WTC11 (cell line): ENCODE data around the gene TMEM151B.

Experiments
- ATF6 ChIP-seq: sonication (generic); formaldehyde crosslinking; IDR thresholded peaks from 2 replicates; pipeline ENCODE4 v1.8.1; 2023; ENCODE audit warnings: mild to moderate bottlenecking, missing genetic modification reagents
- TF ChIP-seq, protein P1 (sequence below): fragments of 200-600 bp; IDR thresholded peaks from 2 replicates; pipeline ENCODE4 v1.8.0; 2022; ENCODE audit warnings: antibody characterized with exemption
- TF ChIP-seq, protein P2 (sequence below): sonication (generic); formaldehyde crosslinking; IDR thresholded peaks from 2 replicates; pipeline ENCODE4 v1.8.0; 2022; ENCODE audit warnings: mild to moderate bottlenecking, missing genetic modification reagents

DNA sequence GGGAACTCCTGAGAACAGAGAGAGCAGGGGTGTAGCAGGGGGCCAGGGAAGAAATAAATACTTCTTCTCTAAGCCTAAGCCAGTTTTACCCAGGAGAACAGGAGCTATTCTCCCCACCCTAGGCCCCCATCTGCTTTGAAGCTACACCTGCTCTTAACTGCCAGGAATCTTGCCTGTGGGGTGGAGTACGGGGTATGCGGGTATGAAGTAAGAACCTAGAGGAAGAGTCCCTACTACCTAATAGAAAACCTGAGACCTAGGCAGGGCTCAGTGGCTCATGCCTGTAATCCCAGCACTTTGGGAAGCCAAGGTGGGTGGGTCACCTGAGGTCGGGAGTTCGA is 45.3 kb upstream of the TMEM151B start:
- TF ChIP-seq, protein P1, sequence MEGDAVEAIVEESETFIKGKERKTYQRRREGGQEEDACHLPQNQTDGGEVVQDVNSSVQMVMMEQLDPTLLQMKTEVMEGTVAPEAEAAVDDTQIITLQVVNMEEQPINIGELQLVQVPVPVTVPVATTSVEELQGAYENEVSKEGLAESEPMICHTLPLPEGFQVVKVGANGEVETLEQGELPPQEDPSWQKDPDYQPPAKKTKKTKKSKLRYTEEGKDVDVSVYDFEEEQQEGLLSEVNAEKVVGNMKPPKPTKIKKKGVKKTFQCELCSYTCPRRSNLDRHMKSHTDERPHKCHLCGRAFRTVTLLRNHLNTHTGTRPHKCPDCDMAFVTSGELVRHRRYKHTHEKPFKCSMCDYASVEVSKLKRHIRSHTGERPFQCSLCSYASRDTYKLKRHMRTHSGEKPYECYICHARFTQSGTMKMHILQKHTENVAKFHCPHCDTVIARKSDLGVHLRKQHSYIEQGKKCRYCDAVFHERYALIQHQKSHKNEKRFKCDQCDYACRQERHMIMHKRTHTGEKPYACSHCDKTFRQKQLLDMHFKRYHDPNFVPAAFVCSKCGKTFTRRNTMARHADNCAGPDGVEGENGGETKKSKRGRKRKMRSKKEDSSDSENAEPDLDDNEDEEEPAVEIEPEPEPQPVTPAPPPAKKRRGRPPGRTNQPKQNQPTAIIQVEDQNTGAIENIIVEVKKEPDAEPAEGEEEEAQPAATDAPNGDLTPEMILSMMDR, result no peak
- TF ChIP-seq, protein P2, sequence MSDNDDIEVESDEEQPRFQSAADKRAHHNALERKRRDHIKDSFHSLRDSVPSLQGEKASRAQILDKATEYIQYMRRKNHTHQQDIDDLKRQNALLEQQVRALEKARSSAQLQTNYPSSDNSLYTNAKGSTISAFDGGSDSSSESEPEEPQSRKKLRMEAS (CRISPR knock-in tag), result no peak
- TF ChIP-seq ATF6 (CRISPR knock-in tag), result no peak
